Esophagus muscularis mucosa (tissue), 4 donors: ENCODE measurements around the gene SYTL2. TPM values are rescaled to one million over a fixed set of nuclear protein-coding genes. Genes with fewer than 3 reads are reported as not detected.
"Not testable (repeated sequence)": the region's sequence is repeated elsewhere in the genome, so short reads cannot be mapped to it uniquely, and the experiment has no call there.

ENCODE experiments used
- DNase-seq: peaks from one replicate; pipeline ENCODE4 v3.0.0-alpha.2; 2017; ENCODE audit errors: extremely low spot score
- H3K27ac ChIP-seq, 4 donors: fragments of 200-600 bp; sonication (generic); replicated peaks in 1 of 4; 1 replicate in 3 of 4; 2 replicates in 1 of 4; pipeline ENCODE4 v1.5.1; 2016 to 2019; ENCODE audit warnings: mild to moderate bottlenecking in 1 of 4
- H3K27me3 ChIP-seq, 4 donors: fragments of 200-600 bp; sonication (generic); one replicate each; pipeline versions ENCODE4 v1.5.1 to v1.6.0; 2016 to 2019
- H3K36me3 ChIP-seq, 4 donors: fragments of 200-600 bp; sonication (generic); one replicate each; pipeline ENCODE4 v1.5.1; 2016 to 2019
- H3K4me1 ChIP-seq, 4 donors: fragments of 200-600 bp; sonication (generic); one replicate each; pipeline ENCODE4 v1.5.1; 2016 to 2019
- H3K4me3 ChIP-seq, 4 donors: fragments of 200-600 bp; sonication (generic); 1 replicate in 2 of 4; 2 replicates in 2 of 4; pipeline ENCODE4 v1.5.1; 2016 to 2019; ENCODE audit warnings: mild to moderate bottlenecking in 4 of 4, moderate library complexity in 1 of 4
- H3K9me3 ChIP-seq, 4 donors: fragments of 200-600 bp; sonication (generic); 1 replicate in 3 of 4; 2 replicates in 1 of 4; pipeline ENCODE4 v1.5.1; 2016 to 2019
- CTCF ChIP-seq, 3 experiments: fragments of 200-600 bp in 2 of 3; fragments of 450-650 bp in 1 of 3; sonication (generic) in 2 of 3; IDR thresholded peaks; one replicate each; pipeline ENCODE4 v1.5.1; 2017 to 2019; ENCODE audit warnings: antibody characterized with exemption in 3 of 3, mild to moderate bottlenecking in 2 of 3, moderate library complexity in 1 of 3
- EP300 ChIP-seq: sonication (generic); formaldehyde crosslinking; IDR thresholded peaks from one replicate; pipeline ENCODE4 v1.6.1; 2017; ENCODE audit warnings: antibody characterized with exemption
- POLR2A ChIP-seq: fragments of 450-650 bp; IDR thresholded peaks from one replicate; pipeline ENCODE4 v1.6.1; 2017; ENCODE audit warnings: antibody characterized with exemption, moderate library complexity, mild to moderate bottlenecking, low read depth
- POLR2AphosphoS5 ChIP-seq, 2 donors: sonication (generic); formaldehyde crosslinking; IDR thresholded peaks; one replicate each; pipeline ENCODE4 v1.6.1; 2017; ENCODE audit warnings: antibody characterized with exemption in 2 of 2
- WGBS: methylation state at CpG from one replicate; pipeline ENCODE4 v1.1.5; 2018; 5-methylcytosine and 5-hydroxymethylcytosine counted together
- intact Hi-C: fragments of 100-400 bp; cut with DNase I; formaldehyde crosslinking; loops from one replicate; pipeline ENCODE4 v1.15.1; 2023
- total RNA-seq, 4 donors: library from RNA; depleted of rRNA; stranded (reverse); fragments of >200 nt; gene quantifications; one replicate each; pipeline versions ENCODE4 v1.1.0 to v1.2.1, GENCODE V29; 2016

The SYTL2 gene
- 10 to 100 TPM in 2 of 4 donors, 1 to 10 TPM in 2; 7.1 to 10.4 (median 8.8) TPM for total RNA-seq

DNA sequence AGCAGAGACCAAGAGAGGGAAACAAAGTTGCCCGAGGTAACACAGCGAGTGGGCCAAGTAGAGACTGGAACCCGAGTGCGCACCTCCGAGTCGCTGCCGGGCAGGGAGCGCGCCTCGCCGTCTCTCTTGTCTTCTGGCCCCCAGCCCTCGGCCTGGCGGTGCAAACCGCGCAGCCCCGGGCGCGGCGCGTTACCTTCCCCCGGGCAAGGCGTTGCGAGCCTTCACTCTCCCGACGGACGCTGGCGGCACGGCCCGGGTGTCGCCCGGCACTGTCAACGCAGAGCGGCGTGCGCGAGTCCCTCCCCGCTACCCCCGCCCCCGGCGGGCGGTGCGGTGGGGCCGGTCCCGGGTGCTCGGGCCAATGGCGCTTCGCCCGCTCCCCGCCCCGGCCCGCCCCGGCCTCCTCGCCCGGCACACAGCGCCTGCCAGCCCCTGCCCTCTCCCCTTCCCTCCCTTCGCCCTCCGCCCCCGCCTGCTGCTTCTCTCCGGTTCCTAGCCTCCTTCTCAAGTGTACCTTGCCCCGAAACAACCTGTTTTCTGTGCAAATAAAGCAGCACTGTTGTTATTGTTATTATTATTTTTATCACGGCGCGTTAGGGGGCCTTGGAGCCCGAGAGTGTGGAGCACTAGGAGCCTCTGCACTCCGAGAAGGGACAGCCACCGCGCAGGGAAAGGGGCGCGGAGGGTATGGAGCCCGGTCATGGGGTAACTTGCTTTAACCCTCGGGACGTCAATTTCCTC lies at the start of gene SYTL2:
SYTL2 (minus strand) TSS at position 271 of the 741 bp plus-strand sequence. CDS start 53,416 bp downstream, outside the sequence.
- intact Hi-C loops: no loop called here
- no peak for DNase-seq
- TF ChIP-seq POLR2A (no peak), EP300 (no peak), CTCF (IDR thresholded peaks at IDR 0.05) (peak in 1 of 3 experiments; percentile 21), POLR2AphosphoS5 (IDR thresholded peaks at IDR 0.05) (peak; percentile 55 to 78)

DNA sequence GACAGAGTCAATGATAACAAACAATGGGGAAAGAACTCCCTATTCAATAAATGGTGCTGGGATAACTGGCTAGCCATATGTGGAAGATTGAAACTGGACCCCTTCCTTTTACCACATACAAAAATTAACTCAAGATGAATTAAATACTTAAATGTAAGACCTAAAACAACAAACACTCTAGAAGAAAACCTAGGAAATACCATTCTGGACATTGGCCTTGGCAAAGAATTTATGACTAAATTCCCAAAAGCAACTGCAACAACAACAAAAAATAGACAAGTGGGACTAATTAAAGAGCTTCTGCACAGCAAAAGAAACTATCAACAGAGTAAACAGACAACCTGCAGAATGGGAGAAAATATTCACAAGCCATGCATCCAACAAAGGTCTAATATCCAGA lies 48.6 kb upstream of the SYTL2 start:
- H3K36me3 ChIP-seq, H3K4me1 ChIP-seq: not testable (repeated sequence)
- intact Hi-C loops: loop anchor here (5.0 to 10.0 kb wide), 3 partner anchors 83 to 435 kb away; no protein-coding TSS in a partner anchor

More for the DNA sequence above, at the start of gene SYTL2:
- WGBS: 6% methylated on average over 17 of the region's 72 CpGs
- no peaks in the 10 kb centered on the region for H3K36me3 ChIP-seq
- H3K4me1 ChIP-seq: peaks cover 12 to 25% (median 16%) of the 10 kb centered on the region in 4 donors
- H3K27ac ChIP-seq: peak within 1 kb of the TSS; percentile 16 to 43 (median 30)
- H3K27me3 ChIP-seq: no peaks in the 10 kb centered on the region
- peak within 1 kb of the TSS; percentile 58 to 77 (median 66) for H3K4me3 ChIP-seq
- no peaks in the 10 kb centered on the region for H3K9me3 ChIP-seq

DNA sequence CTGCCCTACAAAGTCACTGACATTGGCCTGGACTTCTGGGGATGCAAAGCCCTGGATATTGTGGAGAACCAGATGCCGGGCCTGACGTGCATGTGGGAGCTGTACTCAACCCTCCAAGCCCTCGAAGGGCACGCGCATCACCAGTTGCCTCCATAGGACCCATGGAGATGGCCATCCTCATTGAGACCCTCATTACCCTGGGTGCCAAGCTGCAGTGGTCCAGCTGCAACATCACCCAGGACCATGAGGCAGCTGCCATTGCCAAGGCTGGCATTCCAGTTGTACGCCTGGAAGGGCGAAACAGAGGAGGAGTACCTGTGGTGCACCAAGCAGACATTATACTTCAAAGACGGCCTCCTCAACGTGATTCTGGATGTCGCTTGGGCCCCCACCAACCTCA lies 46.2 kb upstream of the SYTL2 start:
- Histone ChIP-seq H3K27me3 (no peaks in the 10 kb centered on the region), H3K4me1 (peaks cover 7 to 14% (median 8%) of the 10 kb centered on the region in 4 donors), H3K27ac (no peak overlapping the region), H3K4me3 (no peak overlapping the region), H3K9me3 (no peaks in the 10 kb centered on the region), H3K36me3 (no peaks in the 10 kb centered on the region)
- intact Hi-C loops: loop anchor here (5.0 to 10.0 kb wide), 3 partner anchors 85 to 438 kb away; no protein-coding TSS in a partner anchor
- WGBS: 96% methylated on average over 5 of the region's 10 CpGs
- DNase-seq: no peak
- no peak for TF ChIP-seq CTCF (IDR thresholded peaks at IDR 0.05)
- TF ChIP-seq POLR2AphosphoS5 (IDR thresholded peaks at IDR 0.05): no peak
- TF ChIP-seq EP300: no peak
- TF ChIP-seq POLR2A: no peak

More for the DNA sequence above, 48.6 kb upstream of the SYTL2 start:
- not testable (repeated sequence) for DNase-seq, H3K27me3 ChIP-seq, H3K9me3 ChIP-seq, H3K27ac ChIP-seq, H3K4me3 ChIP-seq

DNA sequence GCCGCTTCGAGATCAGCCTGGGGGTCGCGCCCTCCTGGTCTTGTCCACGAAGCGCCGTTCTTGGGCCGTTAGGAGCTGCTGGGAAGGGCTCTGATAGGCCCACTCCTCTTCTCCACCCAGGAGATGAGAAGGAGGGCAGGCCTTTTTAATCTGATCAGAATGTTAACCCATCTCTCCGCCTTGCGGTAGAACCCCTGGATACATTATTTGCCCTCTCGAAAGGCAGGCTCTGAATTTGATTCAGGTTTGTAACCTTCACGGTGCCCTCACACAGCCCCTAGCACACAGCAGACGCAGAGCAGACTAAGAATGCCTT lies 44.4 kb upstream of the SYTL2 start, which contains the start of gene CCDC83:
CCDC83 (plus strand) TSS at position 43 of the 316 bp plus-strand sequence. CDS start 9,741 bp downstream, outside the sequence.
- TF ChIP-seq CTCF (IDR thresholded peaks at IDR 0.05): no peak
- no peak for TF ChIP-seq POLR2AphosphoS5 (IDR thresholded peaks at IDR 0.05)
- no peak for TF ChIP-seq EP300
- no peak for TF ChIP-seq POLR2A
- H3K4me3 ChIP-seq: peak within 1 kb of the TSS; percentile 57 to 64 (median 59)
- 34% methylated on average over 12 of the region's 13 CpGs for WGBS
- peaks cover 7 to 14% (median 8%) of the 10 kb centered on the region in 4 donors for H3K4me1 ChIP-seq
- intact Hi-C loops: loop anchor here (5.0 to 10.0 kb wide), 3 partner anchors 87 to 440 kb away; no protein-coding TSS in a partner anchor
- H3K9me3 ChIP-seq: no peaks in the 10 kb centered on the region
- H3K27ac ChIP-seq: peak within 1 kb of the TSS; percentile 75 to 82 (median 80)
- no peaks in the 10 kb centered on the region for H3K27me3 ChIP-seq
- no peak for DNase-seq
- H3K36me3 ChIP-seq: no peaks in the 10 kb centered on the region

DNA sequence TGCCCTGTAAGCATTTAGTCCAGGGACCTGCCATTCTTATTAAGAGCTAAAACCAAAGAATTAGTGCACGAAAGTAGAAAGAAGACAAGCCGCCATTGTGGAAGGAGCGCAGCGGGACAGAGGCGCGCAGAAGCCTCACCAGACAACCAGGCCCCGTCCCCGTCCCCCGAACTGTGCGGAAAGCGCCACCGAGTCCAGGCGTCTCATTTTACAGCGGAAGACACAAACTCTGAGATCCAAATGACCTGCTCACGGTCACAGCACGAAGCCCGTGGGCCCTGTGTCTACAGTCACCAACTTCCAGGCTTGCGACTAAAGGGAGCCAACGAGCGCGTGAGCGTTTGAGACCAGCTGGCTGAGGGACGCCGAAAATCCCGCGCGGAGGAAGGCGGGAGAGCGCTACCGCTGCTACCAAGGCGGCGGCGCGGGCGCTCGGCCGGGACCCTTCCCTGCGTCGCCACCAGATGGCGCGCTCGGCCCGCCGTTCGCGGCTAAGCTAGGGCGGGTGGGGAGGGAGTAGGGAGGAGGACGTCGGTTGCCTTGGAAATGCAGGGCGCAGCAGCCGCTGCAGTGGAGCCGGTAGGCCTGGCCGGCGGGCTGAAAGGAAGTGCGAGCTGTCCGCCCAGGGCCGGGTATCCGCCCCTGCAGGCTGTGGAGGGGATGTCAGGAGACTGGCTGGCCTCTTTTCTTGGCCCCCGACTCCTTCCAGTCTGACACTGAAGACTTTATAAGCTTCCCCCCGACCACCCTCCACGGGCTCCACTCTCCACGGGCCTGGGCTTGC lies 43.8 kb upstream of the SYTL2 start:
- peak overlapping the region; percentile 57 to 64 (median 59) for H3K4me3 ChIP-seq
- H3K9me3 ChIP-seq: no peaks in the 10 kb centered on the region
- no peaks in the 10 kb centered on the region for H3K27me3 ChIP-seq
- peak overlapping the region; percentile 75 to 82 (median 80) for H3K27ac ChIP-seq
- no peaks in the 10 kb centered on the region for H3K36me3 ChIP-seq
- DNase-seq: peak; percentile 96
- intact Hi-C loops: loop anchor here (5.0 to 10.0 kb wide), 3 partner anchors 88 to 440 kb away; no protein-coding TSS in a partner anchor
- H3K4me1 ChIP-seq: peaks cover 7 to 14% (median 8%) of the 10 kb centered on the region in 4 donors
- no peak for TF ChIP-seq EP300
- peak; percentile 95 to 99 (median 97) for TF ChIP-seq CTCF (IDR thresholded peaks at IDR 0.05)
- peak; percentile 74 to 80 for TF ChIP-seq POLR2AphosphoS5 (IDR thresholded peaks at IDR 0.05)
- TF ChIP-seq POLR2A: no peak
- WGBS: 1% methylated on average over 42 of the region's 62 CpGs
